ENCODE data around the gene SUMO3. TPM values are rescaled to one million over a fixed set of nuclear protein-coding genes. Genes with fewer than 3 reads are reported as not detected.

Gene SUMO3
- total and polyA plus RNA-seq, 10 of the 15 experiments (the other 5 are each of a cell fraction or from before 2014, with no cell fraction given) = 14.3 to 164 (median 89.9) TPM

- TF ChIP-seq SPI1 (IDR thresholded peaks at IDR 0.05; ENCODE audit: borderline replicate concordance, insufficient read depth, low read depth, low read length) = no peak
- TF ChIP-seq SMC3 (IDR thresholded peaks at IDR 0.05; ENCODE audit: borderline replicate concordance, low read length) = no peak
- TF ChIP-seq MTA2 (IDR thresholded peaks at IDR 0.05; ENCODE audit: low read depth) = peak; percentile 31; the same call in 1 of the 2 replicates
- TF ChIP-seq, protein P1, sequence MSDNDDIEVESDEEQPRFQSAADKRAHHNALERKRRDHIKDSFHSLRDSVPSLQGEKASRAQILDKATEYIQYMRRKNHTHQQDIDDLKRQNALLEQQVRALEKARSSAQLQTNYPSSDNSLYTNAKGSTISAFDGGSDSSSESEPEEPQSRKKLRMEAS (IDR thresholded peaks at IDR 0.05; ENCODE audit: low read depth, low read length) = peak; percentile 95
- no peak for TF ChIP-seq NFYA (IDR thresholded peaks at IDR 0.05; ENCODE audit: borderline replicate concordance, low read depth, low read length)
- no peak for TF ChIP-seq RFX5 (IDR thresholded peaks at IDR 0.05; ENCODE audit: low read depth, low read length)
- no peak for TF ChIP-seq BMI1 (IDR thresholded peaks at IDR 0.05; ENCODE audit: borderline replicate concordance)
- peak; percentile 68 for TF ChIP-seq DPF2 (IDR thresholded peaks at IDR 0.05)
- peak; percentile 60 for TF ChIP-seq BCL3 (IDR thresholded peaks at IDR 0.05; ENCODE audit: borderline replicate concordance, insufficient read depth, low read depth, low read length, poor library complexity, severe bottlenecking)
- 0 out of 2 replicates have a peak, but pooled peaks have one; percentile 11 for TF ChIP-seq NBN (IDR thresholded peaks at IDR 0.05)
- TF ChIP-seq TAF1 (IDR thresholded peaks at IDR 0.05; ENCODE audit: borderline replicate concordance, low read depth, low read length) = peak; percentile 78; the same call in 1 of the 2 replicates
- TF ChIP-seq NR2F1 (conservative IDR thresholded peaks at IDR 0.05) = peak; percentile 73; the same call in 1 of the 2 replicates
- TF ChIP-seq RAD21 (IDR thresholded peaks at IDR 0.05; ENCODE audit: insufficient read depth, low read depth, low read length) = no peak
- no peak for TF ChIP-seq USF1 (IDR thresholded peaks at IDR 0.05; ENCODE audit: borderline replicate concordance, extremely low read length, insufficient read depth, low read depth, low read length)
- TF ChIP-seq ZNF274 (IDR thresholded peaks at IDR 0.05; ENCODE audit: insufficient read depth, insufficient read length) = no peak
- TF ChIP-seq FOXM1 (IDR thresholded peaks at IDR 0.05; ENCODE audit: low read depth, low read length) = no peak
- peak; percentile 45; the same call in 1 of the 2 replicates for TF ChIP-seq PAX5 (IDR thresholded peaks at IDR 0.05; ENCODE audit: borderline replicate concordance, low read depth, low read length)
- no peak for TF ChIP-seq SUZ12 (IDR thresholded peaks at IDR 0.05; ENCODE audit: unreplicated experiment)
- no peak for TF ChIP-seq ZSCAN29 (IDR thresholded peaks at IDR 0.05)
- TF ChIP-seq REST (IDR thresholded peaks at IDR 0.05; ENCODE audit: low read depth, low read length) = no peak
- peak; percentile 66; the same call in 1 of the 2 replicates for TF ChIP-seq PML (IDR thresholded peaks at IDR 0.05; ENCODE audit: low read length)
- TF ChIP-seq ZNF217 (IDR thresholded peaks at IDR 0.05) = no peak
Observed at GRCh38 chr21:44801468-44802395, 16.1 kb downstream of the SUMO3 start, which contains the start of gene UBE2G2 (continued).
